ENCODE measurements around the gene TAS2R38.

TAS2R38 gene

DNA sequence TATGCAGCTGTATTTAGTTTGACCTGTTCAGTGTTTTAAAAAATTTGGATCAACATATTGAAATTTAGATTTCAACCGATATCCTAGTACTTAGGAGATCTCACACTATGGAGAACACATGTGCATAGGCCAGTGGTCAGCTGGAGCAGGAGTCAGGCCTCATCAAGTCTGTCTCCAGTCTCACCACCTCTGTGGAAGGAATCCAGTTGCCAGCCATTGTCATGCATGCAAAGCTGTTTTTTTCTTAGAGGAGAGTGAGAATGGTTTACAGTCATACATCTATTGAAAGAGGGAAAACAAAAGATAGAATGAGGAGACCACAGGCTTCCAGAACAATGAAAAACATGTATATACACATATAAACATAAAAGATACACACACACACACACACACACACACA lies 19.2 kb downstream of the TAS2R38 start:
- Histone ChIP-seq H3K27me3 (replicated peaks; ENCODE audit: control insufficient read depth, insufficient read depth, low read length) (no peaks in the 10 kb centered on the region), H3K4me3 (replicated peaks; ENCODE audit: low read depth, low read length) (no peak overlapping the region), H3K36me3 (ENCODE audit: control insufficient read depth, insufficient read depth, low read length) (no peaks in the 10 kb centered on the region)
- no peak for TF ChIP-seq CTCF (IDR thresholded peaks at IDR 0.05; ENCODE audit: insufficient read depth, low read length, poor library complexity, severe bottlenecking)
- DNase-seq (ENCODE audit: extremely low read depth, insufficient read length), result no peak

GRCh38 chr7:141952461-141952860 lies 21.1 kb downstream of the TAS2R38 start:
- H3K36me3 ChIP-seq (ENCODE audit: control insufficient read depth, insufficient read depth, low read length), result no peaks in the 10 kb centered on the region
- no peak for DNase-seq (ENCODE audit: extremely low read depth, insufficient read length)
- no peak for TF ChIP-seq CTCF (IDR thresholded peaks at IDR 0.05; ENCODE audit: insufficient read depth, low read length, poor library complexity, severe bottlenecking)
- no peak overlapping the region for H3K4me3 ChIP-seq (replicated peaks; ENCODE audit: low read depth, low read length)
- H3K27me3 ChIP-seq (replicated peaks; ENCODE audit: control insufficient read depth, insufficient read depth, low read length), result no peaks in the 10 kb centered on the region

- Histone ChIP-seq H3K27me3 (replicated peaks; ENCODE audit: control insufficient read depth, insufficient read depth, low read length) (no peaks in the 10 kb centered on the region), H3K4me3 (replicated peaks; ENCODE audit: low read depth, low read length) (no peak overlapping the region), H3K36me3 (ENCODE audit: control insufficient read depth, insufficient read depth, low read length) (no peaks in the 10 kb centered on the region)
- no peak for TF ChIP-seq CTCF (IDR thresholded peaks at IDR 0.05; ENCODE audit: insufficient read depth, low read length, poor library complexity, severe bottlenecking)
- no peak for DNase-seq (ENCODE audit: extremely low read depth, insufficient read length)
These were observed 22.8 kb downstream of the TAS2R38 start for GRCh38 chr7:141950806-141951205.

DNA sequence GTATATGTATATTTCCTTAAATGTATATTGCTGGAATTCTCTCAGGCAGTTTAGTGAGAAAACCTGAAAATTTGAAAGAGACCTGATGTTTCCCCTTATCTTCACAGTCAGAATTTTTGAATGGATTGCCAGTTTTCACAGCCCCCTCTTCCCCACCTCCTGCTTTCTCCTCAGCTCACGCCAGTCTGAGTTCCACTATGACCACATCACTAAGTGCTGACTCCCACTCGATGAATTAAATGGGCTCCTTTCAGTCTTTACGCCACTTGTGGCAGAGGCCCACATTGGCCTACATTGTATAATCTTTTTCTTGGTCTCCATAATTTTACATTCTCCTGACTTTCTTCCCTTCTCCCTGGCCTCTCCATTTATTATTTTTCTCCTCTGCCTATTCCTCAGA lies 23.7 kb downstream of the TAS2R38 start:
- DNase-seq (ENCODE audit: extremely low read depth, insufficient read length), result no peak
- TF ChIP-seq CTCF (IDR thresholded peaks at IDR 0.05; ENCODE audit: insufficient read depth, low read length, poor library complexity, severe bottlenecking), result no peak

GRCh38 chr7:141949451-141949850 lies 24.1 kb downstream of the TAS2R38 start:
- no peak for TF ChIP-seq CTCF (IDR thresholded peaks at IDR 0.05; ENCODE audit: insufficient read depth, low read length, poor library complexity, severe bottlenecking)
- no peak for DNase-seq (ENCODE audit: extremely low read depth, insufficient read length)
- Histone ChIP-seq H3K36me3 (ENCODE audit: control insufficient read depth, insufficient read depth, low read length) (no peaks in the 10 kb centered on the region), H3K4me3 (replicated peaks; ENCODE audit: low read depth, low read length) (no peak overlapping the region), H3K27me3 (replicated peaks; ENCODE audit: control insufficient read depth, insufficient read depth, low read length) (no peaks in the 10 kb centered on the region)

More for the DNA sequence above, 23.7 kb downstream of the TAS2R38 start:
- Histone ChIP-seq H3K4me3 (replicated peaks; ENCODE audit: low read depth, low read length) (no peak overlapping the region), H3K36me3 (ENCODE audit: control insufficient read depth, insufficient read depth, low read length) (no peaks in the 10 kb centered on the region), H3K27me3 (replicated peaks; ENCODE audit: control insufficient read depth, insufficient read depth, low read length) (no peaks in the 10 kb centered on the region)

- Histone ChIP-seq H3K4me3 (replicated peaks; ENCODE audit: low read depth, low read length) (no peak overlapping the region), H3K36me3 (ENCODE audit: control insufficient read depth, insufficient read depth, low read length) (no peaks in the 10 kb centered on the region), H3K27me3 (replicated peaks; ENCODE audit: control insufficient read depth, insufficient read depth, low read length) (no peaks in the 10 kb centered on the region)
- no peak for TF ChIP-seq CTCF (IDR thresholded peaks at IDR 0.05; ENCODE audit: insufficient read depth, low read length, poor library complexity, severe bottlenecking)
- no peak for DNase-seq (ENCODE audit: extremely low read depth, insufficient read length)
These were observed 24.6 kb downstream of the TAS2R38 start for GRCh38 chr7:141949021-141949420.

Data from GM06990 (cell line).